Measurements from ENCODE around the gene GPC3. TPM values are rescaled to one million over a fixed set of nuclear protein-coding genes. Genes with fewer than 3 reads are reported as not detected.

Gene GPC3
- total RNA-seq, 1 donor from 2014 or later: 1,039 TPM

- Mint-ChIP-seq H3K9me3 (no peaks in the 10 kb centered on the region), H3K4me1 (peaks cover 7% of the 10 kb centered on the region), H3K4me3 (no peak overlapping the region), H3K27ac (no peak overlapping the region), H3K36me3 (no peaks in the 10 kb centered on the region), H3K27me3 (ENCODE audit: insufficient read depth, low read depth) (no peaks in the 10 kb centered on the region)
- no peak overlapping the region for H3K4me2 ChIP-seq
- H4K20me1 ChIP-seq (ENCODE audit: low read depth): peaks cover 9% of the 10 kb centered on the region
- no peaks in the 10 kb centered on the region for H3K27me3 ChIP-seq
- H3K79me2 ChIP-seq (ENCODE audit: low read depth): peaks cover 13% of the 10 kb centered on the region
- no peaks in the 10 kb centered on the region for H3F3A ChIP-seq (ENCODE audit: low read depth)
- H3K36me3 ChIP-seq: peaks cover 3% of the 10 kb centered on the region
- H3K4me3 ChIP-seq: no peak overlapping the region
- no peak overlapping the region for H3K27ac ChIP-seq
- peaks cover 6% of the 10 kb centered on the region for H3K9me3 ChIP-seq (ENCODE audit: low read depth)
- no peak for TF ChIP-seq CTCF (IDR thresholded peaks at IDR 0.05)
- no peak for TF ChIP-seq EZH2 (IDR thresholded peaks at IDR 0.05)
- no peak for TF ChIP-seq EZH2phosphoT487 (IDR thresholded peaks at IDR 0.05)
- no peaks in the 10 kb centered on the region for H3K4me1 ChIP-seq
- DNase-seq (ENCODE audit: low spot score): no peak
- no peak overlapping the region for H3K9ac ChIP-seq
- H2AFZ ChIP-seq (replicated peaks): no peak overlapping the region
Measured at GRCh38 chrX:133633950-133634349, 351.4 kb downstream of the GPC3 start.

- no peak overlapping the region for H2AFZ ChIP-seq (replicated peaks)
- DNase-seq (ENCODE audit: low spot score): no peak
- no peak overlapping the region for H3K4me3 ChIP-seq
- H3K4me3 Mint-ChIP-seq: no peak overlapping the region
- peaks cover 9% of the 10 kb centered on the region for H4K20me1 ChIP-seq (ENCODE audit: low read depth)
- no peak overlapping the region for H3K4me2 ChIP-seq
- H3K27me3 Mint-ChIP-seq (ENCODE audit: insufficient read depth, low read depth): no peaks in the 10 kb centered on the region
- peaks cover 6% of the 10 kb centered on the region for H3K9me3 ChIP-seq (ENCODE audit: low read depth)
- H3K27me3 ChIP-seq: no peaks in the 10 kb centered on the region
- no peak overlapping the region for H3K9ac ChIP-seq
- peaks cover 3% of the 10 kb centered on the region for H3K36me3 Mint-ChIP-seq
- peaks cover 13% of the 10 kb centered on the region for H3K79me2 ChIP-seq (ENCODE audit: low read depth)
- H3K4me1 ChIP-seq: no peaks in the 10 kb centered on the region
- H3K27ac Mint-ChIP-seq: no peak overlapping the region
- H3F3A ChIP-seq (ENCODE audit: low read depth): no peaks in the 10 kb centered on the region
- H3K27ac ChIP-seq: no peak overlapping the region
- H3K4me1 Mint-ChIP-seq: peaks cover under 1% of the 10 kb centered on the region
- H3K9me3 Mint-ChIP-seq: no peaks in the 10 kb centered on the region
- H3K36me3 ChIP-seq: peaks cover 3% of the 10 kb centered on the region
- TF ChIP-seq EZH2phosphoT487 (IDR thresholded peaks at IDR 0.05): no peak
- no peak for TF ChIP-seq CTCF (IDR thresholded peaks at IDR 0.05)
- TF ChIP-seq EZH2 (IDR thresholded peaks at IDR 0.05): no peak
Measured at GRCh38 chrX:133633162-133633561, 352.2 kb downstream of the GPC3 start.

GRCh38 chrX:133630362-133630761, 355.0 kb downstream of the GPC3 start:
- Mint-ChIP-seq H3K36me3 (peaks cover 3% of the 10 kb centered on the region), H3K27ac (no peak overlapping the region), H3K27me3 (ENCODE audit: insufficient read depth, low read depth) (no peaks in the 10 kb centered on the region), H3K9me3 (peaks cover 6% of the 10 kb centered on the region), H3K4me1 (no peaks in the 10 kb centered on the region), H3K4me3 (no peak overlapping the region)
- H3K9me3 ChIP-seq (ENCODE audit: low read depth): peaks cover 6% of the 10 kb centered on the region
- no peak overlapping the region for H3K4me2 ChIP-seq
- no peak for DNase-seq (ENCODE audit: low spot score)
- peaks cover 15% of the 10 kb centered on the region for H3K79me2 ChIP-seq (ENCODE audit: low read depth)
- no peaks in the 10 kb centered on the region for H3K27me3 ChIP-seq
- no peak overlapping the region for H3K27ac ChIP-seq
- TF ChIP-seq CTCF (IDR thresholded peaks at IDR 0.05) (no peak), EZH2 (IDR thresholded peaks at IDR 0.05) (no peak), EZH2phosphoT487 (IDR thresholded peaks at IDR 0.05) (no peak)
- H3K9ac ChIP-seq: no peak overlapping the region
- H2AFZ ChIP-seq (replicated peaks): no peak overlapping the region
- peaks cover 3% of the 10 kb centered on the region for H3K36me3 ChIP-seq
- H4K20me1 ChIP-seq (ENCODE audit: low read depth): peaks cover 9% of the 10 kb centered on the region
- no peak overlapping the region for H3K4me3 ChIP-seq
- H3F3A ChIP-seq (ENCODE audit: low read depth): no peaks in the 10 kb centered on the region
- H3K4me1 ChIP-seq: no peaks in the 10 kb centered on the region
